ENCODE data around the gene PHACTR4. TPM values are rescaled to one million over a fixed set of nuclear protein-coding genes. Genes with fewer than 3 reads are reported as not detected.

Gene PHACTR4
- total and polyA plus RNA-seq, 2 donors (not counting 3 experiments of a cell fraction or from before 2014, with no cell fraction given), result 25.4 to 61.0 TPM

DNA sequence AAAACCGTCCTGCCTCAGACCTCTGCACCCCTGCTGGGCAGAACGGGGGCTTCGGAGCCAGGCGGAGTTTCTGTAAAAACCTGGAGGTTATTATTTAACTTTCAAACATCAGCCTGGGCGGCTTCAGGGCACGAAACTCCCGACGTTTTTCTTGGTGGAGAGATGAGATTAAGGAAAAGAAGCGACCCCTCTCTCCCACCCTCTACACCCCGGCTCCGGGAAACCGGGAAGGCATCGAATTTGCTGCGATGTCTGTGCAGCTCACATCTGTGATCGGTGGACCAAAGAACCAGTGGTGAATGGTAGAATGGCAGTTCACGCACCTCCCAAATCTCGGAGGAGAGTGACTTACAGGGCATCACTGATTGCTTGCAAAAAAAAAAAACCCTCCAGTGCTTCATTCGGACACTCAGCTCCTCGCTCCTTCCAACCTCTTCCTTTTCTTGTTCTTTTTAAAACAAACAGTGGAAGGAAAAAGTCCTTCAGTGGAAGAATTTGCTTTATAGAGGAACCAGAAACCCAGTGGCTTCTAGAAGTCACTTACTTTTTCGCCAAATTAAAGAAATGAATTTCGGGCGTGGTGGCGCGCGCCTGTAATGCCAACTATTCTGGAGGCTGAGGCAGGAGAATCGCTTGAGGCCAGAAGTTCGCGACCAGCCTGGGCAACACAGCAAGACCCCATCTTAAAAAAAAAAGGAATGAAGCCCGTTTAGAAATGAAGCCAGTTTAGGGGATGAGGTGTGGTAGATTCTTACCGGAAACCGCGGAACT is 884 bp downstream of the PHACTR4 start:
- intact Hi-C loops (cut with micrococcal nuclease) (loop anchor here (1.0 kb wide), 1 partner anchor 122 kb away; no protein-coding TSS in a partner anchor), dilution Hi-C loops (cut with MboI; ENCODE audit: extremely low pct_ligation_motif_present, low sequenced_read_pairs) (no loop called here)
- ChIA-PET CTCF (interaction anchor here (0.6 to 5.1 kb wide), 7 partner anchors 11 to 212 kb away, joined by 3 to 54 read pairs (median 3); no protein-coding TSS in a partner anchor), POLR2A (interaction anchor here (1.1 to 1.5 kb wide), 2 partner anchors 211 kb away, joined by 3 to 10 read pairs; no protein-coding TSS in a partner anchor)
- Histone ChIP-seq H4K20me1 (replicated peaks; ENCODE audit: control insufficient read depth, extremely low read depth, insufficient read depth, low read length) (no peaks in the 10 kb centered on the region), H3K27ac (ENCODE audit: insufficient read depth, low read depth, low read length) (peak overlapping the region; percentile 67), H3K79me2 (ENCODE audit: control insufficient read depth, insufficient read depth, low read length) (peaks cover 36% of the 10 kb centered on the region), H3K4me3 (replicated peaks in 1 of 3; ENCODE audit: insufficient read depth in 1 of 3, low read depth in 1 of 3, low read length in 3 of 3) (peak overlapping the region; percentile 67 to 90 (median 83)), H3K9me3 (replicated peaks; ENCODE audit: control insufficient read depth, insufficient read depth, low read length) (no peaks in the 10 kb centered on the region), H3K9ac (replicated peaks; ENCODE audit: extremely low read depth, insufficient read depth, low read length) (peak overlapping the region; percentile 85), H2AFZ (ENCODE audit: low read depth, low read length) (peak overlapping the region; percentile 88), H3K27me3 (ENCODE audit: control insufficient read depth in 2 of 2, insufficient read depth in 2 of 2, low read length in 2 of 2) (no peaks in the 10 kb centered on the region), H3K4me1 (ENCODE audit: control insufficient read depth, extremely low read depth, insufficient read depth, low read length) (peaks cover 9% of the 10 kb centered on the region), H3K36me3 (ENCODE audit: control insufficient read depth in 2 of 2, extremely low read depth in 1 of 2, insufficient read depth in 2 of 2, low read length in 2 of 2) (no peaks in the 10 kb centered on the region), H3K9me1 (replicated peaks; ENCODE audit: control insufficient read depth, extremely low read depth, insufficient read depth, low read length) (no peaks in the 10 kb centered on the region), H3K4me2 (ENCODE audit: insufficient read depth, low read length) (peak overlapping the region; percentile 69)
- FAIRE-seq (peak; percentile 48), DNase-seq (ENCODE audit: low read depth, low spot score) (no peak)
- TSS peak; percentile 29 for BruUV-seq (replicated peaks)
- TF ChIP-seq, protein P1, sequence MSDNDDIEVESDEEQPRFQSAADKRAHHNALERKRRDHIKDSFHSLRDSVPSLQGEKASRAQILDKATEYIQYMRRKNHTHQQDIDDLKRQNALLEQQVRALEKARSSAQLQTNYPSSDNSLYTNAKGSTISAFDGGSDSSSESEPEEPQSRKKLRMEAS (IDR thresholded peaks at IDR 0.05; ENCODE audit: insufficient read depth, insufficient read length), result no peak
- TF ChIP-seq, protein P2, sequence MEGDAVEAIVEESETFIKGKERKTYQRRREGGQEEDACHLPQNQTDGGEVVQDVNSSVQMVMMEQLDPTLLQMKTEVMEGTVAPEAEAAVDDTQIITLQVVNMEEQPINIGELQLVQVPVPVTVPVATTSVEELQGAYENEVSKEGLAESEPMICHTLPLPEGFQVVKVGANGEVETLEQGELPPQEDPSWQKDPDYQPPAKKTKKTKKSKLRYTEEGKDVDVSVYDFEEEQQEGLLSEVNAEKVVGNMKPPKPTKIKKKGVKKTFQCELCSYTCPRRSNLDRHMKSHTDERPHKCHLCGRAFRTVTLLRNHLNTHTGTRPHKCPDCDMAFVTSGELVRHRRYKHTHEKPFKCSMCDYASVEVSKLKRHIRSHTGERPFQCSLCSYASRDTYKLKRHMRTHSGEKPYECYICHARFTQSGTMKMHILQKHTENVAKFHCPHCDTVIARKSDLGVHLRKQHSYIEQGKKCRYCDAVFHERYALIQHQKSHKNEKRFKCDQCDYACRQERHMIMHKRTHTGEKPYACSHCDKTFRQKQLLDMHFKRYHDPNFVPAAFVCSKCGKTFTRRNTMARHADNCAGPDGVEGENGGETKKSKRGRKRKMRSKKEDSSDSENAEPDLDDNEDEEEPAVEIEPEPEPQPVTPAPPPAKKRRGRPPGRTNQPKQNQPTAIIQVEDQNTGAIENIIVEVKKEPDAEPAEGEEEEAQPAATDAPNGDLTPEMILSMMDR (IDR thresholded peaks at IDR 0.05; ENCODE audit: extremely low read depth in 1 of 2, insufficient read depth in 1 of 2, low read depth in 1 of 2, low read length in 2 of 2), result peak in 1 of 2 donors; percentile 12

GRCh38 chr1:28371010-28371377 is 1.5 kb downstream of the PHACTR4 start:
- Histone ChIP-seq H3K79me2 (ENCODE audit: control insufficient read depth, insufficient read depth, low read length) (peaks cover 39% of the 10 kb centered on the region), H3K27ac (ENCODE audit: insufficient read depth, low read depth, low read length) (no peak overlapping the region)

More at GRCh38 chr1:28371010-28371377, 1.5 kb downstream of the PHACTR4 start:
- Histone ChIP-seq H3K4me1 (ENCODE audit: control insufficient read depth, extremely low read depth, insufficient read depth, low read length) (peaks cover 9% of the 10 kb centered on the region), H2AFZ (ENCODE audit: low read depth, low read length) (no peak overlapping the region), H4K20me1 (replicated peaks; ENCODE audit: control insufficient read depth, extremely low read depth, insufficient read depth, low read length) (no peaks in the 10 kb centered on the region), H3K9ac (replicated peaks; ENCODE audit: extremely low read depth, insufficient read depth, low read length) (no peak overlapping the region), H3K4me3 (replicated peaks in 1 of 3; ENCODE audit: insufficient read depth in 1 of 3, low read depth in 1 of 3, low read length in 3 of 3) (peak overlapping the region in 1 of 3 experiments; percentile 90), H3K27me3 (ENCODE audit: control insufficient read depth in 2 of 2, insufficient read depth in 2 of 2, low read length in 2 of 2) (no peaks in the 10 kb centered on the region), H3K9me1 (replicated peaks; ENCODE audit: control insufficient read depth, extremely low read depth, insufficient read depth, low read length) (no peaks in the 10 kb centered on the region), H3K4me2 (ENCODE audit: insufficient read depth, low read length) (peak overlapping the region; percentile 69), H3K9me3 (replicated peaks; ENCODE audit: control insufficient read depth, insufficient read depth, low read length) (no peaks in the 10 kb centered on the region), H3K36me3 (ENCODE audit: control insufficient read depth in 2 of 2, extremely low read depth in 1 of 2, insufficient read depth in 2 of 2, low read length in 2 of 2) (no peaks in the 10 kb centered on the region)
- ChIA-PET POLR2A (interaction anchor here (0.6 to 1.1 kb wide), 3 partner anchors 16 to 211 kb away, joined by 3 to 4 read pairs (median 4); partner anchors contain the start of gene RCC1), CTCF (interaction anchor here (0.7 to 5.1 kb wide), 4 partner anchors 11 to 110 kb away, joined by 3 to 54 read pairs (median 4); no protein-coding TSS in a partner anchor)
- intact Hi-C loops (cut with micrococcal nuclease) (no loop called here), dilution Hi-C loops (cut with MboI; ENCODE audit: extremely low pct_ligation_motif_present, low sequenced_read_pairs) (no loop called here)
- TF ChIP-seq, protein P1 (IDR thresholded peaks at IDR 0.05; ENCODE audit: insufficient read depth, insufficient read length), result no peak
- TF ChIP-seq EZH2 (IDR thresholded peaks at IDR 0.05; ENCODE audit: borderline replicate concordance, low read depth, low read length, severe bottlenecking) (no peak), FOS (IDR thresholded peaks at IDR 0.05; ENCODE audit: borderline replicate concordance, insufficient read depth, low read length) (no peak), POLR2A (IDR thresholded peaks at IDR 0.05; ENCODE audit: low read depth, low read length) (no peak), GATA2 (IDR thresholded peaks at IDR 0.05; ENCODE audit: insufficient read depth, insufficient read length, low read depth, low read length) (no peak), JUN (IDR thresholded peaks at IDR 0.05; ENCODE audit: borderline replicate concordance, insufficient read depth, insufficient read length, low read depth) (no peak), POLR2AphosphoS5 (IDR thresholded peaks at IDR 0.05; ENCODE audit: insufficient read depth, low read depth, low read length) (no peak), MYC (IDR thresholded peaks at IDR 0.05; ENCODE audit: low read depth, low read length) (no peak)
- TF ChIP-seq, protein P2 (IDR thresholded peaks at IDR 0.05; ENCODE audit: extremely low read depth in 1 of 2, insufficient read depth in 1 of 2, low read depth in 1 of 2, low read length in 2 of 2), result no peak
- no TSS peak for BruUV-seq (replicated peaks)
- peak; percentile 28 for FAIRE-seq
- DNase-seq (ENCODE audit: low read depth, low spot score), result no peak

Measured in endothelial cell of umbilical vein (primary cell).